ENCODE measurements around the gene FARSA. TPM values are rescaled to one million over a fixed set of nuclear protein-coding genes. Genes with fewer than 3 reads are reported as not detected.

The FARSA gene
- total RNA-seq (71.4 and 77.4 TPM in 2 replicates), polyA plus RNA-seq (51.8 and 55.3 TPM in 2 replicates), polyA minus RNA-seq (20.2 and 25.8 TPM in 2 replicates), Bru-seq, nascent RNA (percentile 61 among the genes with signal in this experiment), BruChase-seq, experiment 1, labeled RNA remaining after a 6-hour chase (percentile 74 among the genes with signal in this experiment), BruChase-seq, experiment 2, labeled RNA remaining after a 2-hour chase (percentile 67 among the genes with signal in this experiment)
- 37.9 TPM in 2 replicates for polyA plus RNA-seq (2011; cell fraction: cytosol; rRNA removed)
- polyA plus RNA-seq (2011; cell fraction: nucleus; rRNA removed): 51.3 and 55.0 TPM in 2 replicates
- polyA plus RNA-seq (2012): 76.1 and 80.0 TPM in 2 replicates
- polyA minus RNA-seq (2011; cell fraction: cytosol; rRNA and poly(A)+ RNA removed): 45.1 TPM
- 13.2 and 13.5 TPM in 2 replicates for polyA minus RNA-seq (2011; cell fraction: nucleus; rRNA and poly(A)+ RNA removed)
- long read RNA-seq, transcript FARSA-201 (13 exons, 1,814 nt): major isoform, 399 of 466 reads
- long read RNA-seq, partial matches to known transcripts: 20 of 466 reads
- long read RNA-seq, other reads (novel, unspliced or antisense): 46 of 466 reads

GRCh38 chr19:12933287-12934072 lies at the start of gene FARSA:
Gene FARSA (minus strand): TSS chr19:12933711. CDS start chr19:12933696, 15 bp downstream.
- H3K9me1 ChIP-seq (replicated peaks; ENCODE audit: control insufficient read depth, extremely low read depth, insufficient read depth, low read length): no peaks in the 10 kb centered on the region
- H3K4me3 ChIP-seq (replicated peaks in 1 of 3; ENCODE audit: insufficient read depth in 1 of 3, low read depth in 1 of 3, low read length in 3 of 3): peak within 1 kb of the TSS; percentile 26 to 82 (median 56)
- peak; percentile 94 for DNase-seq (ENCODE audit: low read depth, low spot score)
- H3K27ac ChIP-seq (ENCODE audit: insufficient read depth, low read depth, low read length): peak within 1 kb of the TSS; percentile 27
- TSS peak; percentile 52 for BruUV-seq (replicated peaks)
- H3K79me2 ChIP-seq (ENCODE audit: control insufficient read depth, insufficient read depth, low read length): peaks cover 21% of the 10 kb centered on the region
- dilution Hi-C loops (cut with MboI; ENCODE audit: extremely low pct_ligation_motif_present, low sequenced_read_pairs): no loop called here
- no peaks in the 10 kb centered on the region for H4K20me1 ChIP-seq (replicated peaks; ENCODE audit: control insufficient read depth, extremely low read depth, insufficient read depth, low read length)
- peak within 1 kb of the TSS; percentile 76 for H2AFZ ChIP-seq (ENCODE audit: low read depth, low read length)
- H3K9me3 ChIP-seq (replicated peaks; ENCODE audit: control insufficient read depth, insufficient read depth, low read length): no peaks in the 10 kb centered on the region
- H3K27me3 ChIP-seq (ENCODE audit: control insufficient read depth in 2 of 2, insufficient read depth in 2 of 2, low read length in 2 of 2): no peaks in the 10 kb centered on the region
- H3K4me2 ChIP-seq (ENCODE audit: insufficient read depth, low read length): peak within 1 kb of the TSS; percentile 78
- H3K4me1 ChIP-seq (ENCODE audit: control insufficient read depth, extremely low read depth, insufficient read depth, low read length): peaks cover 17% of the 10 kb centered on the region
- peak; percentile 99 for FAIRE-seq
- TF ChIP-seq MAX (IDR thresholded peaks at IDR 0.05; ENCODE audit: insufficient read depth, insufficient read length) (peak; percentile 55), GATA2 (IDR thresholded peaks at IDR 0.05; ENCODE audit: insufficient read depth, insufficient read length, low read depth, low read length) (no peak), CTCF (IDR thresholded peaks at IDR 0.05; ENCODE audit: extremely low read depth in 1 of 2, insufficient read depth in 1 of 2, low read depth in 1 of 2, low read length in 2 of 2) (no peak), FOS (IDR thresholded peaks at IDR 0.05; ENCODE audit: borderline replicate concordance, insufficient read depth, low read length) (no peak), JUN (IDR thresholded peaks at IDR 0.05; ENCODE audit: borderline replicate concordance, insufficient read depth, insufficient read length, low read depth) (no peak), POLR2AphosphoS5 (IDR thresholded peaks at IDR 0.05; ENCODE audit: insufficient read depth, low read depth, low read length) (peak; percentile 97), POLR2A (IDR thresholded peaks at IDR 0.05; ENCODE audit: low read depth, low read length) (peak; percentile 93), MYC (IDR thresholded peaks at IDR 0.05; ENCODE audit: low read depth, low read length) (peak; percentile 94), EZH2 (IDR thresholded peaks at IDR 0.05; ENCODE audit: borderline replicate concordance, low read depth, low read length, severe bottlenecking) (no peak)
- intact Hi-C loops (cut with micrococcal nuclease): loop anchor here (1.0 to 10.0 kb wide), 2 partner anchors 14 to 149 kb away; partner anchors contain the start of gene SYCE2
- peak within 1 kb of the TSS; percentile 66 for H3K9ac ChIP-seq (replicated peaks; ENCODE audit: extremely low read depth, insufficient read depth, low read length)
- H3K36me3 ChIP-seq (ENCODE audit: control insufficient read depth in 2 of 2, extremely low read depth in 1 of 2, insufficient read depth in 2 of 2, low read length in 2 of 2): peaks cover 6 to 15% of the 10 kb centered on the region in 2 experiments
- POLR2A ChIA-PET: interaction anchor here (2.2 kb wide), 1 partner anchor 14 kb away, joined by 6 read pairs; the partner anchor contains the start of gene SYCE2
- CTCF ChIA-PET: interaction anchor here (1.3 to 3.0 kb wide), 5 partner anchors 17 to 173 kb away, joined by 3 to 11 read pairs (median 3); partner anchors contain the start of gene GCDH

All from endothelial cell of umbilical vein (primary cell).